Activated T-cell treated with anti-CD3 and anti-CD28 coated beads, Interleukin-2, amount 50 U/mL, for 1 hour (primary cell): ENCODE results near the gene C8A.

ENCODE experiments used
- DNase-seq: peaks from one replicate; pipeline ENCODE4 v3.0.0-alpha.2; 2020

Gene C8A

DNA sequence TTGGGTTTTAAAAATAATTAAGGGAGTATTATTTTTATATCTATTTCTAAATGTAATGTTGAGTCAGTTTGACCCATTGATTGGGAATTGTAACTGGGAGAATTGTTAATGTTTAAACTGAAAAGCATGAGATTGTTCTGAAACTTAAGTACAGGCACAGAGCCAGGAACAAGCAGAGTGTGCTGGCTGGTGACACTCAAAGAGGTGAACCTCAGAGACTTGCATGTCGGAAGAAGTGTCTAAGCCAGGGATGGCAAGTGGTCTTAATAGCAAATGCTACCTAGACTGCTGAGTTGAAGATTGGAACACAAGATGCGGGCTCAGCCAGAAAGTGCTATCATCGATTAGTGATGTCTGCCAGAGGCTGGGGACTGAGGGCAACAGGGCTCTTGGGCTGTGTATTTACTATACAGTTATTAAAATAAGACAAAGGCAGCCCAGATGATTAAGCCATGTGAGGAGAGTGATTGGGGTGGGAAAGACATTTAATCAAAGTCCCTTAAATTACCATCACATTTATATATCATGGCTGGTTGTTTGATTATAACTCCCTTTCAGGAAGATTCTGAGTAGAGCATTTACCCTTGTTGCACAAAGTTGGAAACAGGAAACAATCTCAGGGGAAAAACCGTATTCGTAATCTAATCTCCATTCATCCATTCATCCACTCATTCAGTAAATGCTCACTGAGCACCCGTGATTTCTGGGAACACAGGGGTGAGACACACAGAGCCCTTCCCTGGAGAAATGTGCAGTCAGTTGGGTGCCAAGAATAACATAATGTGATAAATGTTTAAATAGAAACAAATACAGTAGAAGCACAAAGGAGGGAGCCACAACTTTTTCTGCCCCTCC is 42.8 kb downstream of the C8A start:
- no peak for DNase-seq

GRCh38 chr1:56898005-56898373 is 43.4 kb downstream of the C8A start:
- no peak for DNase-seq

- no peak for DNase-seq
These were observed 44.3 kb downstream of the C8A start for GRCh38 chr1:56898879-56899278.

- no peak for DNase-seq
These were observed 47.1 kb downstream of the C8A start for GRCh38 chr1:56901716-56902115.

- no peak for DNase-seq
These were observed 49.2 kb downstream of the C8A start for GRCh38 chr1:56903778-56904177.

DNA sequence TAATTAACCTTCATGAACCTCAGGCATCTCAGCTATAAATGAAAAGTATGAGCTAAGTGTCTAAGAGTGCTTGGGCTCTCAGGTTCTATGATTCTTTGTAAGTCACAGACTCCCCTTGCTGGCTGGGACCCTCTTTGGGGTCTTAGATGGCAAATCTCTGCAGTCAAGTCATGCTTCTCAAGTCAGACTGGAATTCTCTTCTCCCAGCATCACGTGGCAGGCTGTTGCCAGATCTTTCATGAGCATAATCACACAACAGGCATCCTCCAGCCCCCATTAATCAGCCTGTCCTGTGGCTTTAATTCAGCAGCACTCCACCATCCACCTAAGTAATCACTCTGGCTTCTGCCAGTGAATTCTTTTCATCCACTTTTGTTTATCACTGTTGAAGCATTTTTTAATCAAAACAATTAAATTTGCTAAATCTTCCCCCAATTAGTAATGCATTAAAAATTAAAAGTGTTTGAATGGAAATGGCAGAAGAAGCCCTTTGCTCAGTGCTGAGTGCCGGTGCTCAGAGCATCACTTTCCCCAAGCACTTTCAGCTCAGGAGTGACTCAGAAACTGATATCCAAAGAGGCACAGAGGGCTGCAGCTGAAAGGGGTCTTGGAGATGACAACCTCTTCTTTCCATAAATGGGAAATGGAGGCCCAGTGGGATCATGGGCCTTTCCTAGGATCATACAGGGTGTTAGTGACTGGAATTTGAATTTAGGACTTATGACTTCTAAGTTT is 50.2 kb downstream of the C8A start:
- DNase-seq = no peak

GRCh38 chr1:56905667-56906066 is 51.1 kb downstream of the C8A start:
- DNase-seq = no peak

- no peak for DNase-seq
These were observed 54.1 kb downstream of the C8A start for GRCh38 chr1:56908619-56909221.

DNA sequence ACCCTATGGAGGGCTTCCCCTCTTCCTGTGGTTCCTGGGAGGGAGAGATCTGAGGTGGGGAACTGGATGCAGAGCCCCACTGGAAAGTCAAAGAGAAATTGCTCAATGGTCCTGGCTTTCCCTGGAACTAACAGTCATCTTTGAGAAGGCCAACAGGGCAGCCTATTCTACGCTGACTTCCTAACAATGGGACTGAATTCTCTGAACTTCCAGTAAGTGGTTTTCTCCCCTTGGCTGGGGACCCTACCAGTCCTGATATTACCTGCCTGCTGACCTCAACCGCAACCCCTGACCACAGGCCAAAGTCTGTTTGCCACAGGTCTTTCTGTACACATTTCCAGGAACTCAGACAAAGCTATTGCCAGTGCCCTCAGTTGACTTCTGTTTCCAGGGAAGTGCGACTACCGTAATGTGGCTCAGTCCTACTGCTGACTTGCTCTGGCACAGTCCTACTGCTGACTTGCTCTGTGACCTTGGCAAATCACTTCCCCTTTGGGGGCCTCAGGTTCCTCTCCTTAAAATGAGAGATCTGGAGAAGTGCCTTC is 55.9 kb downstream of the C8A start:
- DNase-seq = no peak

DNA sequence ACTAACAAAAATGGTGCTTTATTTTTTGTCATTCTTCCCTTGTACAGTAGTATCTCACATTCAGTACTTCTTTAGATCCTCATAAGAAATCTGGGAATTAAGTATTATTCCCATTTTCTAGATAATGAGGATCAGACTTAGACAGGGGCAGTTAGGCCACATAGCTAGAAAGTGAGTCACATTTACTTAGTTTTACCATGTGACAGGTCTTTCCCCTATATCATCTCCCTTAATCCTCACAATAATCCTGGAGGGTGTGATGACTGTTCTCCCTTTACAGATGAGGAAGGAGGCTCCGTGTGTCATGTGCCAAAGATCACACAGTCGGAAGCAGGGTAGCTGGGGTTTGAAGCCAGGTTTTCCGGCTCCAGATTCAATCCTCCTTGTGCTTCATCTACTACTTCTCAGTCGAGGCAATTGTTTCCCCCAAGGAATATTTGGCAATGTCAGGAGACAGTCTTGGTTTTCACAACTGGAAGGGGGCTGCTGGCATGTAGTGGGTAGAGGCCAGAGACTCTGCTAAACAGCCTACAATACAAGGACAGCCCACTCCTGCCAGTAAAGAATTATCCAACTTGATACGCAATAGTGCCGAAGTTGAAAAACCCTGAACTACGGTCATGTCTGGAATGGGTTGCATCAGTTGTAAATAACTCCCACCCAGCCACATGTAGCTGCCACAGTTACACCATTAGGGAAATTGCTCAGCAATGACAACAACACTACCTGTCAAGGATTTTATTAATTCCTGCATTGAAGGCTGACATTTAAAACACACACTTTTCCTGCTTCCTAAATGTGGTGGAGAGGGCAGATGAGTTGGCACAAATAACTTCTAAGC is 56.7 kb downstream of the C8A start:
- no peak for DNase-seq

DNA sequence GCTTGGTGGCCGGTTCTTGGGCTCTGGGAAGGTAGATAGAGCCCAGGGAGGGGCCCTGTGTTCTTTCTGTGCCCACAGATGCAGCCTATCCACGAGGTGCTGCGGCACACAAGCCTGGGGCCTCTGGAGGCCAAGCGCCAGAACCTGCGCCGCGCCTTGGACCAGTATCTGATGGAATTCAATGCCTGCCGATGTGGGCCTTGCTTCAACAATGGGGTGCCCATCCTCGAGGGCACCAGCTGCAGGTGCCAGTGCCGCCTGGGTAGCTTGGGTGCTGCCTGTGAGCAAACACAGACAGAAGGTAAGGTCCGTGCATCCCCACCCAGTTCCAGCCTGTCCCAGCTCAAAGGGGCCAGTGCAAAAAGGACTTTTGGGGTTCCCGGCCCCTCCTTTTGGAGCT is 57.7 kb downstream of the C8A start:
- no peak for DNase-seq

GRCh38 chr1:56915960-56916359 is 61.4 kb downstream of the C8A start:
- DNase-seq = no peak

- no peak for DNase-seq
These were observed 62.0 kb downstream of the C8A start for GRCh38 chr1:56916630-56917029.

- DNase-seq = no peak
These were observed 62.8 kb downstream of the C8A start for GRCh38 chr1:56917356-56917755.

DNA sequence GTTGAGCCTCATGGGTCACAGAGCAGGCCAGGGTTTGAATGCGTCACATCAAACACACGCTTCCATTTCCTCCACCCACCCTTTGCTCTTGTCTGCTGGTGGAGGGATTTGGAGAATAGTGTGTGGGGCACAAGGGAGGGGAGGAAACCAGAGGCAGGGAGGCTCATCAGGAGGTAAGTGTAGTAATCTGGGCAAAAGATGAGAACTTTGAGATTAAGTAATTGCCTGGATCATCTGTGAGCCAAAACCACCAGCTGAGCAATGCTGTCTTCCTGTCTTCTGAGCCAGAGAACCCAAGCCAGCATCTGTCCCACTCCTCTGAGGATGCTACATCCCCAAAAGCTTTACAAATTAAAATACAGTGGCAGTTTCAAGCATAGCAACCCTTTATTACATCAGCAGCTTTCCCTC is 66.0 kb downstream of the C8A start:
- DNase-seq = no peak

DNA sequence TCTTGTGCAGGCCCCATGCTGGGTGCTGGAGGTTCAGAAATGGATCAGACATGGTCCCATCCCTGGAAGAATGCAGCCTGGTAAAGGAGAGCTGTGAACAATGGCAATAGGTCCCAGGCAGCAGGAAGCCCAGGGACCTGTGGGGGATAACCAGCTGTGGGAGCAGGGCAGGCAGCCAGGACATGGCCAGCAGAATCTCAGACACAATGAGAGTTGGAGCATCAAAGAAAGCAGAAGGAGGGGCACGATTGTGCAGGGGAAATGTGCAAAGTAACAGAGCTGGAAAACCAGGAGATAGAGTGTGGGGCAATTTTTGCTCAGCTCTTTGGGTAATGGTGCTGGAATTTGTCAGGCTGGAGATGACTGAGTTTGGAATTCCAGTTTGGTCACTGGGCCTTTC is 66.9 kb downstream of the C8A start:
- no peak for DNase-seq

DNA sequence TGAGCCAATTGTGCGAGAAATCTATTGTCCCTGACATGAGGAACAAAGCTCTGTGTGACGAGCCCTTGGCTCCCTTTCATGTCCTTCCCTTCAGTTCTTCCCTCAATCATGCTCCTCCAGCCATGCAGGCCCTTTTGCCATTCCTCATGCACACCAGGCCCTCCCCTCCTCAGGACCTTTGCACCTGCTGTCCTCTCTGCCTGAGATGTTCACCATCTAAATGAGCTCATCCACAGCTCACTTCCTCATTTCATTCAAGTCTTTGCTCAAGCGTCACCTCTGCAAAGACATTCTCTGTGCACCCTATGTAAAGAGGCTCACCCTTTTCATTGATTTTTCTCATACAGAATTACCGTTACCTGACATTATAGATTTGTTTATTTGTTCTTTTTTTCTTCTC is 67.5 kb downstream of the C8A start:
- no peak for DNase-seq

- no peak for DNase-seq
These were observed 67.9 kb downstream of the C8A start for GRCh38 chr1:56922507-56922906.

GRCh38 chr1:56923201-56923600 is 68.6 kb downstream of the C8A start:
- DNase-seq = no peak

DNA sequence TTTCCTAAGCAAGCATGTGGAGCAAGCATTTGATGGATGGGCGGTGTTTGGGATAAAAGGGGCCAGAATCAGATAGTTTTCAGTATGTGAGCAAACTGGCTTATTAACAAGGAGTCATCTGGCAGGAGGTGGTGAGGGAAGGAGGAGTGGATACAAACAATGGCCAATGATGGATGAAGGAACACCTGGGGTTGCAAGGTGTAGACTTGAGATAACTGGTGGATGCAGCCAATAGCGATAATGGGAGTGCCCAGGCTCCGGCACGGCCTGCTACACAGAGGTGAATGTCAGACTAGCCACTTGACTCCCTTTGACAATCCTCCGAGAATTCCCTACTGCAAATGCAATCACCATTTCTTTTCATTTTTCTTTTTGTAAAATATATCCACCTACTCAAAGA is 69.5 kb downstream of the C8A start:
- DNase-seq = no peak

- no peak for DNase-seq
These were observed 70.6 kb downstream of the C8A start for GRCh38 chr1:56925193-56925592.

GRCh38 chr1:56927171-56927570 is 72.6 kb downstream of the C8A start:
- no peak for DNase-seq

DNA sequence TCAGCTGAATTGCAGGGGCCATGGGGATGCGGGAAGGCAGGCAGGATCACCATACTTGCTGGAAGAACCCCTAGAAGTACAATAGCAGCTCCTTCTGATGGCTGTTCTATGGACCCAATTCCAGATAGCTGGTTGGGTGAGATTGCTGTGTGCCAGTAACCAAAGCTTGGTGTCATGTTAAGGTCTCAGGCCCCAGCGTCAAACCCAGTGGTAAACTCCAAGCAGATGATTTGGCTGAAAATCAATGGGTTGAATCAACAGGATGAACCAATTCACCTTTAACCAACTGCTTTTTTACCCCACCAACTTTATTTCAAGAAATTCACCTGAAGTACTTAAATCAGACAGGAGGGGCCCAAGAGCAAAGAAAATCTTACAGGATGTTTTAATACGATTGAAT is 73.4 kb downstream of the C8A start:
- DNase-seq = no peak
